GM21619 (cell line): Measurements from ENCODE around the gene MCAT.

Experiments
- ATAC-seq: cut with Tn5 transposase; IDR thresholded peaks from one replicate; pipeline ENCODE4 v1.9.1; 2021; ENCODE audit not compliant: unreplicated experiment

The MCAT gene

GRCh38 chr22:43173566-43173965 lies 30.4 kb upstream of the MCAT start:
- ATAC-seq, result no peak

GRCh38 chr22:43172191-43172590 lies 29.0 kb upstream of the MCAT start:
- ATAC-seq, result no peak

- no peak for ATAC-seq
Observed at GRCh38 chr22:43171607-43172006, 28.4 kb upstream of the MCAT start.

DNA sequence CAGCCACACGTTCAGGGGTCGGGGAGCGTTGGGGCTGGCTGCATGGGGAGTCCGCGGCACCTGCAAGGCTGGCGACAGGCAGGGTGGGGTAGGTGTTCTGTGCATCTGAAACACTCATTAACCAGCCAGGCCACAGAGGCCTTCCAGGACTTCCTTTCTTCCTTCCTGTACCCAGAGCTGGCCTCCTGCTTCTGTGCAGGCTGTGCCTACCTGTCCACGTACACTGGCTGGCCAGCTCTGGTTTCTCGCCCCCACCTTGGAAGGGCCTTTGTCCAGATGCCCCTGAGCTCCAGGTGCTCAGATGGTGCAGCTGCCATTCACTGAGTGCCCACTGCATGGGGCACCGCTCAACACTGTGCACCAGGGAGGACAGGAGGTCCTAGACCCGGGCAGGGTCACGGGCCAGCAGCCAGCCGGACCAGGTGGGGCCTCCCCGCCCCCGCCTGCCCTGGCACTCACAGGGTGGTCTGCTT lies 27.9 kb upstream of the MCAT start:
- ATAC-seq, result no peak

- ATAC-seq, result no peak
Observed at GRCh38 chr22:43170131-43170480, 26.9 kb upstream of the MCAT start.

- no peak for ATAC-seq
Observed at GRCh38 chr22:43169310-43170130, 26.3 kb upstream of the MCAT start.

DNA sequence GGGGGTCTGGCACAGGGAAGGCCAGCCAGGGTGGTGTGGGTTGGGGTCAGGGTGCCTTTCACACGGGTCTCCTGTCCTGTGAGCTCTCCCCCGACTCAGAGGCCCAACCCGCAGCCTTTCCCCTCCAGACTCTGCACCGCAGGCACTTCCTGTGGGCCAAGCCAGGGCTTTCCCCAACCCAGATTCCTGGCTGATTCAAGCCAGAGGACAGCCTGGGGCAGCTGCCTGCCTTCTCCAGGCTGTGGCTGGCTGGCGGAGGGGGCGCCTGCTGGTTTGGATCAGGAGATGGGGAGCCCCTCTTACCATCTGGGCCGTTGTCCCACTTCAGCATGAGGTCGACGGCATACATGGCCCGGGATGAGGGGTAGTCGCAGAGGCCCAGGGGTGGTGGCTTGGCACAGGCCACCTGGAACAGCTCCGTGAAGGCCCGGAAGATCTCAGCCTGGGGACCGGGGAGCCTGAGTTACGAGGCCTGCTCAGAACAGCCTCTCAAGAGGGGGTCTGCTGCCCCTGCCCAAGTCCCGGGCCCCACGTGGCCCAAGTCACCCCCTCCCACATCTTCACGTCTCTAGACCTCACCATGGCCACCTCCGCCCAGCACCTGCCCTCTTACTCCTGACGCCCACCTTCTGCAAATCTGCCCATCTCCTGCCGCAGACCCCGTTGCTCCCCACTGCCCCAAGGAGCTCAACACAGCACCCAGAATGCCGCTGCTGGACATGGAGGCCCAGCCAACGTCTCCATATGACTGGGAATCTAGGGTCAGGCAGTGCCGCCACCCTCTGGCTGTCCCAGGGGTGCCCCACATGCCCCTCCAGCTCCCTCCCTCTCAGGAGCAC lies 25.5 kb upstream of the MCAT start:
- no peak for ATAC-seq

GRCh38 chr22:43167001-43167589 lies 23.9 kb upstream of the MCAT start:
- ATAC-seq, result no peak

DNA sequence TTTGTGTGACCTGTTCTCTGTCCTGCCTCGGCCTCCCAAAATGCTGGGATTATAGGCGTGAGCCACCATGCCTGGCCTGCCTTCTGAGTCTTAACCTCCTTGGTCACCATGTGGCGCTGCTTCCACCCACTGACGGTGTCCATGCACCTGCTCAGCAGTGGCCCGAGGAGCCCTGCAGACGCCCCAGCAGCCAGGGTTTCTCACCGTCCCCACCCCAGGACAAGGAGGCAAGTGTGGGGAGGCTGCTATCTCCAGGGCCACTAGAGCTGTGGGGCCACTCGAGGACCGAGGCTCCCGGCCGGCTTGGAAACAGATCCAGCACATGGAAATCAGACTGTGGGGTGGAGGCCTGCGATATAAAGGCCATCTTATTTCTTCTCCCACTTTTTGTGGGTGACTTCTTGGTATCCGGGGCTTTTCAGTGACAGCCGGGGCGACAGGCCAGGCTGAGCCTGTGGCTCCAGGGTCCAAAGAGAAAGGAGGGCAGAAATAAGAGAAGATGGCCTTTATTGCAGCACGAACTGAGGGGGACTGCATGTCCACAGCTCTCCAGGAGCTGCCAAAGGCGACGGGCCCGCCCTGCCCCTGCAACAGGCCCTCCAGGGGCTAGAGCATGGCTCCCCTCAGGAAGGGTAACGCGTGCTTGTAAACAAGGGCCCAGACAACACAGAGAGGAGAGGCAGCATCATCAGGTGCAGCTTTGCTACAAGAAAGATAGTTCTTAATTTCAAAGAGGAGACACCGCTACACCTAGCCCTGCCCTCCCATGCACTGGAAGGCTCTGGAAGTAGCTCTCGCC lies 23.1 kb upstream of the MCAT start:
- ATAC-seq, result no peak

GRCh38 chr22:43164636-43165035 lies 21.4 kb upstream of the MCAT start:
- no peak for ATAC-seq

DNA sequence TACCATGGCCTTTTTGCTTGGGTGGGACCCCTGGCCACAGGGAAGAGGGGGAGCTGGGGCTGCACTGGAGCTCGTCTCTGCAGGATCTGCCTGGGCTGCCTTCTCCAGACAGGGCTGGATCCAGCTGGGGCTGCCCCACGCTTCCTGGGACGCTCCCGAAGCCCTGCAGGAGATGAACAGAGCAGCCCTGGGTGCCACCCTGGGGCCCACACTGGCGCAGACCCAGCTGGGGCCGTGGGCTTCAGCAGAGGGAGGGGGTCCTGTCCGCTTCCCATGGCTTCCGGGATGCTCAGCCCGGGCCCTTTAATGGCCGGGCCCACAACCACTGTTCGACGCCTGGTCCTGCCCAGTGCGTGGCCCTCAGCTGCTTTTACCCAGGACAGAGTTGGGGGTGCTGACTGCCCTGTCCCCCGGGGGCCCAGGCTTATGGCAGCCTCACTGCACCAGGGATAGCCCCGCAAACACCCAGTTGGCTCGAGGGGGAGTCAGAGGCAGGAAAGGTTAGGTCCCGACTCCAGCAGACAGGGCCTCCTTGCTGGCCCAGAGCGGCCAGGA lies 20.1 kb upstream of the MCAT start:
- ATAC-seq, result no peak

DNA sequence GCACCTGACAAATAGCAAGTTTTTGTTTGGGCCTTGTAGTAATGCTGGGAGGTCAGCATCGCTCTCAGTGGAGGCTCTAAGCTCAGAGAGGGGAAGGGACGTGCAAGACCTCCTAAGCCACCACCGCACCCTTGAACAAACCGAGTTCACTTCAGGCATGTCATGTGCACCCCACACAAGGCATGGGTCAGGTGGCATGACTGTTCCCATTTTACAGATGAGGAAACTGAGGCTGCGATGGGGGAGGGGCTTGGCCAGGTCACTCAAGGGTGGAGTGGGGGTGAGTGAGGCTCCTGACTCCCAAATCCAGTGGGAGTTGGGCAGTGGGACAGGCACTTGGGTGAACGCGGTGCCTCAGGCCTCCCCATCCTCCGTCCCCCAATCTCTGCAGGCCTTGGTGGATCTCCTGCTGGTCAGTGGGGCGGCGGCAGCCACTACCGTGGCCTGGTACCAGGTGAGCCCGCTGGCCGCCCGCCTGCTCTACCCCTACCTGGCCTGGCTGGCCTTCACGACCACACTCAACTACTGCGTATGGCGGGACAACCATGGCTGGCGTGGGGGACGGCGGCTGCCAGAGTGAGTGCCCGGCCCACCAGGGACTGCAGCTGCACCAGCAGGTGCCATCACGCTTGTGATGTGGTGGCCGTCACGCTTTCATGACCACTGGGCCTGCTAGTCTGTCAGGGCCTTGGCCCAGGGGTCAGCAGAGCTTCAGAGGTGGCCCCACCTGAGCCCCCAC lies 19.4 kb upstream of the MCAT start:
- ATAC-seq, result no peak

DNA sequence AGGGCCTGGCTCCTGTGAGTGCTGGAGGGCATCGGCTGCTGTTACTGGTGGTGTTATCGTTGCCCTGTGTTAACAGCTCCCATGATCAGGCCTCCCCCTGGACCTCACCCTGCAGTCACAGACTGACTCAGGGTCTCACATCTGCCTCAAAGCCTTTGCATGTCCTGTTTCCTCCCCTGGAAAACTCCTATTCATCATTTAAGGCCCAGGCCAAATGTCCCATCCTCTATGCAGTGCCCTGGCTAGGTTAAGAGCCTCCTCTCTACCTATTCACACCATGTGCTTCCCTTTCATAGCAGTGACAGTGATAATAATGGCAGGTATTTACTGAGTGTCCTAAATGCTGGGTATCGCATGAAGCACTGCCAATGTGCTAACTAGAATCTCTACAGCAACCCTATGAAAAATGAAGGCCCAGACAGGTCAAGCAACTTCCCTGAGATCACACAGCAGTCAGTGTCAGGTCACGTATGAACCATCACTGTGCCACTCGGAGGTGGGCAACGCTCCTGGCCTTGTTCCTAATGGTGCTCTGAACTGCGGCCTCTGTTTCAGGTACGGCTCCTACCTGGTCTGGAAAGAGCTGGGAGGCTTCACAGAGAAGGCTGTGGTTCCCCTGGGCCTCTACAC lies 17.4 kb upstream of the MCAT start:
- ATAC-seq, result no peak

GRCh38 chr22:43159484-43160178 lies 16.4 kb upstream of the MCAT start:
- no peak for ATAC-seq

GRCh38 chr22:43158778-43159483 lies 15.7 kb upstream of the MCAT start:
- ATAC-seq, result no peak

DNA sequence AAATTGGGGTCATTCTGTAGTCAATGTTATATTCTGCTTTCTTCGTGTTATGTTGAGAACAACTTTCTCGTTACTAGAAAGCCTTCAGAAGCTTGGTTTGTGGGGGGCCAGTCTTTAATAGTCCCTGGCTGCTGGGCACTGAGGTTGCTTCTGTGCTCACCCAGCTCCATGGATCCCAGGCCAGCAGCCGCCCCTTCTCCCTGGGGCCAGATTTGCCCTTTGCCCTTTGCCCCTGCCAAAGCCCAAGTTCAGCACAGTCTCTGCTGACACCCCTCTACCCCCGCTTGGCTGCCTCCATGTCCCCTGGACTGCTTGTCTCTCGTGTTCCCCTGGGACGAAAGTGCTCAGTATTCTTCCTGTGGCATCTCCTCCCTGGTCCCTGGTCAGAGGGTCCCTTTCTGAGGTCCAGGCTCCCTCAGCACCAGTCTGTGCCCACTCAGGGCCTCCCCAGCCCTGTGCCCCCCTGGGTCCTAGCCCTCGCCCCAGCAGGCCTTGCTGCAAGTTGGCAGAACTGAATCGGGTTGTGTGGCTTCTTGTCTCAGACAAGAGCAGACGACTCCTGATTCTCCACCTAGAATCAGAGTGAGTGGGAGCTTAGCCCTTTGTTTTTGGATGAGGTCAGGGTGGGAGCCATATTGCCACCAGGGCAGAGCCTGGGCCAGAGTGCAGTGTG lies 14.8 kb upstream of the MCAT start:
- ATAC-seq, result no peak

DNA sequence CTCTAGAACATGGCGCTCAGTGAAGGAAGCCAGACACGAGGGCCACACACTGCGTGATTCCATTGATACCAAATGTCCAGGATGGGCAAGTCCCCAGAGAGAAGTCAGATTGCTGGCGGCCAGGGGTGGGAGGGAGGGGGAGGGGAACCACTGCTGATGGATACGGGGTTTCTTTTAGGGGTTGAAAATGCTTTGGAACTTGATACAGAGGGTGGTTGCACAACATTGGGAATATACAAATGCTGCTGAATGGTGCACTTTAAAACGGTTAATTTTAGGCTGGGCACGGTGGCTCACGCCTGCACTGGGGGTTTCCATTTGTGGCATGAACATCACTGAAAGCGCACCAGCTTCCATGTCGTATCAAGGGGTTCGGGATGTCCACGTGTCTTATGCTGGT lies 13.2 kb upstream of the MCAT start:
- no peak for ATAC-seq

DNA sequence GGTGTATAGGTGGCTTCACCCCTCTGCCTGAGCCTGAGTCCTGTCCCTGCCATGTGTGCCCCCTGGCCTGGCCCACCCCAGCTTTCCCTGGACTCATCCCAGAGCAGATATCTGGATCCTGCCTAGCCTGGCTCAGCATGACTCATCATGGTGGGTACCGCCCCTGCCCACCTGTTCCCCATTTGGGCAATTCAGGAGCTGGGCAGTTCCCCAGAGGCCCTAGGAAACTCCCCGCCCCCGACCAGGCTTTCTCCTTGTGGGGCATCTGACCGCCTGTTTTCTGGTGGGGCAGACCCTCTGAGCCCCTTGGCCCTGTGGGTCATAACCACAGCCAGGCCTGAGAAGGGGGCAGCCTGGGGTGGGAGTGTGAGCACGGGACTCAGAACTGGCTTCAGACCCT lies 12.6 kb upstream of the MCAT start:
- no peak for ATAC-seq
